Measurements from ENCODE around the gene LMF1. TPM values are rescaled to one million over a fixed set of nuclear protein-coding genes. Genes with fewer than 3 reads are reported as not detected.

LMF1 gene
- total RNA-seq, 2 experiments from 2014 or later: 9.5 to 12.2 TPM

DNA sequence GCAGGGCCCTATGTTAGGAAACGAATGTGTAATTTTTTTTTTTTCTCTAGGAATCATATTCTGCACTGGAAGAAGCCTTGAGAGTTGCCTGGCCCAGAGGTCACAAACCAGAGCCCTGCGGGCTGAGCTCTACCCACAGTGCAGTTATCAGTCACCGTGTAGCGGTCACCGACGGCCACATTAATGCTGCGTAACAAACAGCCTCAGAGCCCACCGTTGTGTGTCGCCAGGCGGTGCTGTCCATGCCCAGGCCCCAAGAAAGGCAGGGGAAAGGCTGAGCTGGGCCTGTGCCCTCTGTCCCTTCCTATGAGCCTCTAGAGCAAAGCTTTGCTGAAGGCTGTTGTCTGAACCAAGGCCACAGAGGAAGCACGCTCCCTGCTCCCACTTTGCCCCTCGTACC lies 4.5 kb upstream of the LMF1 start:
- no peaks in the 10 kb centered on the region for H3K27me3 Mint-ChIP-seq

DNA sequence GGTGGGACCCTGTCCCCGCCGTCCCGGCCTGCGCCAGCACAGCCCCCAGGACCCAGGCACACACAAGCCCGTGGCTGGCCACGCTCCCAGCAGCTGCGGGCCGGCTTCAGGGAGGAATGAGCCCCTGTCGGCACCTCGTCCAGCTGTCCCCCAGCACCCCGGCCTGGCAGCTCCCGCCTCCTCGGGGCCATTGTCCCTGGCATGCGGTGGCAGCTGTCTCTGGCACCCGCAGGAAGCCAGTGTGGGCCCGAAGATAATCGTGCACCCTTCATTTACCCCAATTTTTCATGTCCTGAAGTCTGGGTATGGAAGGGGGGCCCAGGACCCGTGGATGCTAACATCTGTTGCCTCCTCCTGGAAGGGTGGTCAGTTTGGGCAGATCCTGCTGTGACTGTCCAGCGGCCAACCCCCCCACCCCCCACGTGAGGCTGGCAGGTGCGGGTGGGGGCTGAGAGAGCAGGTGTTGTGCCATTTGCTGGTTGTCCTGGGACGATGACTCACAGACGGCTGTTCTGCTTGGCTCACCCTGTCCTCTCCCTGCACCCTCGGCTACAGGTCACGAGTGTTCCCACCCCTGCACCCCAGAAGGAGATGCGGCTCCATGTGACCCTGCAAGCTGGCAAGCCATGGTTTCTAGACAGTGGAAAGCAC lies 4.0 kb upstream of the LMF1 start:
- POLR2A ChIA-PET: no interaction called here
- Mint-ChIP-seq H3K4me1 (peaks cover 11% of the 10 kb centered on the region), H3K4me3 (no peak overlapping the region), H3K9me3 (ENCODE audit: low read depth) (no peaks in the 10 kb centered on the region), H3K27me3 (no peaks in the 10 kb centered on the region), H3K36me3 (ENCODE audit: low read depth) (peaks cover under 1% of the 10 kb centered on the region), H3K27ac (no peak overlapping the region)
- no peak for ATAC-seq
- CTCF ChIA-PET: no interaction called here
- intact Hi-C loops (cut with DNase I, micrococcal nuclease): loop anchor here in 1 of 2 experiments (5.0 kb wide), 2 partner anchors 167 to 638 kb away; partner anchors contain the start of genes CRAMP1 and IFT140
- no peak for DNase-seq

More for the DNA sequence above, 4.5 kb upstream of the LMF1 start:
- Mint-ChIP-seq H3K4me3 (no peak overlapping the region), H3K36me3 (ENCODE audit: low read depth) (no peaks in the 10 kb centered on the region), H3K27ac (no peak overlapping the region), H3K4me1 (peaks cover 10% of the 10 kb centered on the region), H3K9me3 (ENCODE audit: low read depth) (no peaks in the 10 kb centered on the region)
- ATAC-seq (no peak), DNase-seq (no peak)
- CTCF ChIA-PET: no interaction called here
- intact Hi-C loops (cut with DNase I, micrococcal nuclease): no loop called here
- POLR2A ChIA-PET: no interaction called here

DNA sequence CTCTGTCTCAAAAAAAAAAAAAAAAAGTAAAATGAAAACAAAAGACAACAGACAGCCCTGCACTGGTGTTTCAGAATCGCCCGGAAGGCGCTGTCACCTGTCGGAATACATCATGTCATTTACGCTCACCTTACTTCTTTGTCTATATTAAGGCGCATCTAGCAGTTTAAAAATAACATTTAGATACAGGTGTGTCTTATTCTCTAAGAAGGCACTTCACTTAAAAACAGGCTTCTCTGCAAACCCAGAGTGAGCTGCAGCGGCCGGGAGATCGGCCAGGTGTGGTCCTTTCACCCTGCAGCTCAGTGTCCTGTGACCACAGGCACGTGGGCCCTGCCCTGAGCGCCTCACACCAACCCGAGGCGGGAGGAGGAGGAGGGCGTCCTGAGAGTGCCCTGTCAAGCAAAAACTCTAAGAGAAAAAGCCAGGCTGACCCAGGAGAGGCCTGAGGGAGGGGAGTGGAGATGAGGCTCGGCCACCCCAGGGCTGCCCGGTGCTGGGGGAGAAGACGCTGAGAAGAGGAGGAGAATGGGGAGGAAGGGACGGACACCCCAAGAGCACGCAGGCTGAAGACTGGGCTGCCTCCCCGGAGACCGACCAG lies 3.3 kb upstream of the LMF1 start:
- Mint-ChIP-seq H3K4me3 (no peak overlapping the region), H3K9me3 (ENCODE audit: low read depth) (no peaks in the 10 kb centered on the region), H3K27me3 (no peaks in the 10 kb centered on the region), H3K36me3 (ENCODE audit: low read depth) (peaks cover 4% of the 10 kb centered on the region), H3K27ac (no peak overlapping the region), H3K4me1 (peaks cover 16% of the 10 kb centered on the region)
- CTCF ChIA-PET: no interaction called here
- ATAC-seq (no peak), DNase-seq (no peak)
- POLR2A ChIA-PET: no interaction called here
- intact Hi-C loops (cut with DNase I, micrococcal nuclease): loop anchor here in 1 of 2 experiments (5.0 kb wide), 2 partner anchors 167 to 638 kb away; partner anchors contain the start of genes CRAMP1 and IFT140

DNA sequence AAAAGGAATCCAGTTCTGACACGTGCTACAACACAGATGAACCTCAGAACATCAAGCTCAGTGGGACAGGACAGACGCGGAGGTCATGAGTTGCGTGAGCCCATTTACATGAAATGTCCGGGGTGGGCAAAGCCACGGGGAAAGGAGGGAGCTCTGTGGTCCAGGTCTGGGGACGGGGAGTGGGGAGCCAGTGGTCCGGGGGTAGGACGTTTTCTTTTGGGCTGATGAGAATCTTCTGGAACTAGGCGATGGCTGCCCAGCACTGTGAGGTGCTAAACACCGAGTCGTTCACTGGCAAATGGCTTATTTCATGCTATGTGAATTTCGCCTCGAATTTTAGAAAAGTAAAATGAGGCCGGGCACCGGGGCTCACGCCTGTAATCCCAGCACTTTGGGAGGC lies 2.6 kb upstream of the LMF1 start:
- H3K9me3 Mint-ChIP-seq (ENCODE audit: low read depth): no peaks in the 10 kb centered on the region
- H3K4me1 Mint-ChIP-seq: peaks cover 22% of the 10 kb centered on the region
- no peak for DNase-seq
- H3K4me3 Mint-ChIP-seq: no peak overlapping the region
- no peak overlapping the region for H3K27ac Mint-ChIP-seq
- ChIA-PET POLR2A (no interaction called here), CTCF (interaction anchor here (0.6 to 0.8 kb wide), 2 partner anchors 28 to 519 kb away, joined by 3 read pairs; no protein-coding TSS in a partner anchor)
- H3K27me3 Mint-ChIP-seq: no peaks in the 10 kb centered on the region
- no peak for ATAC-seq
- intact Hi-C loops (cut with DNase I, micrococcal nuclease): loop anchor here in 1 of 2 experiments (5.0 kb wide), 2 partner anchors 166 to 639 kb away; partner anchors contain the start of genes CRAMP1 and IFT140
- H3K36me3 Mint-ChIP-seq (ENCODE audit: low read depth): peaks cover 8% of the 10 kb centered on the region

DNA sequence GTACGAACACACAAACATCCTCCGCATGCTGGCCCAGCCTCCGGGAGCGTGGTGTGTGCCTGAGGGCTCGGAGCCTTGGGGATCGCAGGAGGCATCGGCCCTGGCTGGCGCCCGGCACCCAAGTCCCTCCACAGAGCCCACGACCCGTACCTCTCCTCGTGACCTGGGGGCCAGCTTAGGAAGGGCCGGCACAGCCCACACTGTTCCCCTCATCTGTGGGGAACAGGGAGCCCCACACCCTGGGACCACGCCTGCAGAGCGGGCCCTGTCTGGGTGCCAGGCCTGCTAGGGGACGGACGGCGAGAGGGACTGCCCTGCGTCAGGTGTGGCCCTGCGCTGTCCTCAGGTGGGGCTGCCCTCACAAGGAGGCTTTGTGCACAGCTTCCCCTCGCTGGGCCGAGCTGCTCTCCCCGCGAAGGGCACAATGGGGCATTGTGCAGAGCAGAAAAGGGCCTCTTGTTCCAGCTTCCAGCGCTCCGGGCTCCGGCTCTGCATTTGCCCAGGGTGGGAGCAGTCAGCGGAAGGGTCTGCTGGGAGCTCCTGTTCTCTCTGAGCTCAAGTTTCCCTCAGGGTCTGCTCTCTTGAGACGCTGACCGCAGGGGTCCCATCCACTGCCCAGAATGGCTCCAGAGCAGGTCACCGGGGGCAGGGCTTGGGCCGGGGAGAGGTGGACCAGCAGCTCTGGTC lies 1.7 kb upstream of the LMF1 start:
- POLR2A ChIA-PET: no interaction called here
- peaks cover 19% of the 10 kb centered on the region for H3K4me1 Mint-ChIP-seq
- DNase-seq (peak; percentile 6), ATAC-seq (no peak)
- H3K4me3 Mint-ChIP-seq: no peak overlapping the region
- no peak overlapping the region for H3K27ac Mint-ChIP-seq
- H3K36me3 Mint-ChIP-seq (ENCODE audit: low read depth): peaks cover 13% of the 10 kb centered on the region
- CTCF ChIA-PET: interaction anchor here (0.6 kb wide), 1 partner anchor 25 kb away, joined by 3 read pairs; no protein-coding TSS in a partner anchor
- no peaks in the 10 kb centered on the region for H3K27me3 Mint-ChIP-seq
- intact Hi-C loops (cut with DNase I, micrococcal nuclease): loop anchor here in 1 of 2 experiments (5.0 kb wide), 2 partner anchors 165 to 640 kb away; partner anchors contain the start of genes CRAMP1 and IFT140
- no peaks in the 10 kb centered on the region for H3K9me3 Mint-ChIP-seq (ENCODE audit: low read depth)

DNA sequence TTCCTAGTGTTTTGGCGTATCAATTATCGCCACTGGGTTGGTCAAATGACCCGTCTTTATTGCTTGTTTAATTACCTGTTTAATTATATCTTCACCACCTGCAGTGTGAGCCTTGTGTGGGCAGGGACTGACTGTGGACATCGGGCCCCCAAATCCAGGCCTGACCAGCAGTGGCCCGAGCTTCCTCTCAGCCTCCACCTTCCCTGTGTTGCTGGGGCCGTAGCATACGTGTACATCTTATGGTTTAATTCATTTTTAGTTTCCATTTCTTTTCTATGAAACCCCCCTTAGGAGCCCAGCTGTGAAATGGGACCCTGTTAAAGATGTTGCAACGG lies 1.2 kb upstream of the LMF1 start:
- Mint-ChIP-seq H3K27me3 (no peaks in the 10 kb centered on the region), H3K4me3 (no peak overlapping the region), H3K36me3 (ENCODE audit: low read depth) (peaks cover 16% of the 10 kb centered on the region), H3K9me3 (ENCODE audit: low read depth) (no peaks in the 10 kb centered on the region), H3K4me1 (peaks cover 19% of the 10 kb centered on the region), H3K27ac (no peak overlapping the region)
- ATAC-seq (no peak), DNase-seq (peak; percentile 2)
- ChIA-PET CTCF (no interaction called here), POLR2A (no interaction called here)
- intact Hi-C loops (cut with DNase I, micrococcal nuclease): loop anchor here in 1 of 2 experiments (1.0 to 5.0 kb wide), 11 partner anchors 9 to 640 kb away; partner anchors contain the start of genes AXIN1, CHTF18, CRAMP1 and IFT140

DNA sequence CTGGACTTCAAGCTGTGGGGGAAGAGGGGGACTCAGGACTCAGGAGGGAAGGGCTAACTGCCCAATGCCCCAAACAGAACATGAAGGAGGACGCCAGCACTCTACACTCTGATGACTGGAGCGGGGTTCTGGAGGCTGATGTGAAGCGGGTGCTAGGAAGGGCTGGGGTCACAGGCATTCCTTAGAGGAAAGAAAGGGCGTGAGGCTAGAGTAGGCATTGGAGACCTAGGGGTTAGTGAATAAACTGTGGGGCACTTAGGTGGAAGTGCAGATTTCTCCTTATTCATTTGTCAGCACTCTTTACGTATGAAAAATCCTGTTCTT lies 760 bp upstream of the LMF1 start:
- Mint-ChIP-seq H3K9me3 (ENCODE audit: low read depth) (no peaks in the 10 kb centered on the region), H3K4me1 (peaks cover 16% of the 10 kb centered on the region), H3K27me3 (no peaks in the 10 kb centered on the region), H3K4me3 (peak overlapping the region; percentile 3), H3K27ac (no peak overlapping the region), H3K36me3 (ENCODE audit: low read depth) (peaks cover 19% of the 10 kb centered on the region)
- ChIA-PET POLR2A (no interaction called here), CTCF (no interaction called here)
- intact Hi-C loops (cut with DNase I, micrococcal nuclease): loop anchor here in 1 of 2 experiments (1.0 to 5.0 kb wide), 11 partner anchors 10 to 641 kb away; partner anchors contain the start of genes AXIN1, CHTF18, CRAMP1 and IFT140
- ATAC-seq: no peak
- DNase-seq: no peak

DNA sequence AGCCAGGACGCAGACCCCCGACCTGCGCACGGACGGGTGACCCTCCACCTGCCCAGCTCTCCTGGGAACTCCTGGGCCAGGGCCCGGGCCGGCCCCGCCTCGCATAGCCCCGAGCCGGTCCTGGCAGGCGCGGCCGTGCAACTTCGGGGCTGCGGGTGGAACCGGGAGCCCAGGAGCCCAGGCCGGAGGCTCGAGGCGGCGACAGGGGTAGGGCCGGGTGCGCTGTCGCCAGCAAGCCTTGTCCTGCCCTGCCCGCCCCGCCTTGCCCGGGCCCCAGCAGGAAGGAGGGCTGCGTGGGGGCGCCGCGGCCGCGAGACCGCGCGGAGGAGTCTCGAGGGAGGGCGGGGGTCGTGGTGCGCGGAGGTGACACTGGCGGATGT lies 408 bp downstream of the LMF1 start:
- Mint-ChIP-seq H3K36me3 (ENCODE audit: low read depth) (peaks cover 29% of the 10 kb centered on the region), H3K4me3 (peak overlapping the region; percentile 76), H3K4me1 (peaks cover 20% of the 10 kb centered on the region), H3K27ac (peak overlapping the region; percentile 78), H3K27me3 (no peaks in the 10 kb centered on the region), H3K9me3 (ENCODE audit: low read depth) (no peaks in the 10 kb centered on the region)
- CTCF ChIA-PET: interaction anchor here (1.1 kb wide), 1 partner anchor 258 kb away, joined by 4 read pairs; no protein-coding TSS in a partner anchor
- ATAC-seq (no peak), DNase-seq (no peak)
- POLR2A ChIA-PET: no interaction called here
- intact Hi-C loops (cut with DNase I, micrococcal nuclease): loop anchor here in 1 of 2 experiments (1.0 to 5.0 kb wide), 9 partner anchors 32 to 642 kb away; partner anchors contain the start of genes AXIN1, CRAMP1, IFT140 and METTL26

DNA sequence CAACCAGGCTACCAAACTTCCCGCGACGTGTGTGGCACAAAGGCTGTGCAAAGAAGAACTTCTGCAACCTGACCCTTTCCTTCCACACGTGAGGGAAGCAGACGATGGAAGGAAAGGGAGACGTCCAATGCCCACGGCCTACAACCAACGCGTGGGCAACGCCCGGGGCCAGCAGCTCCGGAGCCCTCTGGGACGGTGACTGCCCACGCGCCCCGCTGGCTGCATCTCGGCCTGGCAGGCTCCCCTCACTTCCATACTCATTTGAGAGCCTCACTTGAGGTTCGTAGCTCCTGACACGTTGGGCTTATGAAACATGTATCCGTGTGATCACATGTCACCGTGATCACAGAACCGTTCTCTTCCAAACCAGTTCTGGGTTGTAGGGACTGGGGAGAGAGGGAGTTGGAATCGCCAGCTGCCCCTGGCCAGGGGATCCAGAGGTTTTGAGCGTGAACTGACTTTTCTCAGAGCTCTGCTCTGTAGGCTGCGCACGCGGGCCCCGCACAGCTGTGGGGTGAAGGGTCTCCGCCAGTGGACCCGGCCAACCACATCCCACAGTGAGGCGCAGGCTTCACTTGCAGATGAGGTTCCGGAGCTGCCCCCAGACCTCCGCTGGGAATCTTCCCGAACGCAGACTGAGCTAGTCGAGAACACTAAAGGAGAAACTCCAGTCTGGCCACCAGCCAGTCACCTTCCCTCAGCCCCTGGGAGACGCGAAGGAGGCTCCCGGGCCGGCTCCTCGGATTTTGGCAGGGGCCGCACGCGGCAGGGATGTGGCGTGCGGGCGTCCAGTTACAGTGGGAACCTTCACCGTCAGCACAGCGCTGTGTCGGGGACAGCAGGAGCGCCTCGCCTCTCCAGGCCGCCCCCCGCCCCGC lies 1.0 kb downstream of the LMF1 start:
- H3K4me3 Mint-ChIP-seq: peak overlapping the region; percentile 76
- H3K4me1 Mint-ChIP-seq: peaks cover 26% of the 10 kb centered on the region
- ChIA-PET POLR2A (no interaction called here), CTCF (interaction anchor here (1.1 kb wide), 1 partner anchor 258 kb away, joined by 4 read pairs; no protein-coding TSS in a partner anchor)
- peak; percentile 4 for ATAC-seq
- peak; percentile 32 for DNase-seq
- peaks cover 1% of the 10 kb centered on the region for H3K9me3 Mint-ChIP-seq (ENCODE audit: low read depth)
- H3K27me3 Mint-ChIP-seq: no peaks in the 10 kb centered on the region
- peak overlapping the region; percentile 60 for H3K27ac Mint-ChIP-seq
- intact Hi-C loops (cut with DNase I, micrococcal nuclease): loop anchor here in 1 of 2 experiments (1.0 to 5.0 kb wide), 9 partner anchors 33 to 643 kb away; partner anchors contain the start of genes AXIN1, CRAMP1, IFT140 and METTL26
- H3K36me3 Mint-ChIP-seq (ENCODE audit: low read depth): peaks cover 35% of the 10 kb centered on the region

DNA sequence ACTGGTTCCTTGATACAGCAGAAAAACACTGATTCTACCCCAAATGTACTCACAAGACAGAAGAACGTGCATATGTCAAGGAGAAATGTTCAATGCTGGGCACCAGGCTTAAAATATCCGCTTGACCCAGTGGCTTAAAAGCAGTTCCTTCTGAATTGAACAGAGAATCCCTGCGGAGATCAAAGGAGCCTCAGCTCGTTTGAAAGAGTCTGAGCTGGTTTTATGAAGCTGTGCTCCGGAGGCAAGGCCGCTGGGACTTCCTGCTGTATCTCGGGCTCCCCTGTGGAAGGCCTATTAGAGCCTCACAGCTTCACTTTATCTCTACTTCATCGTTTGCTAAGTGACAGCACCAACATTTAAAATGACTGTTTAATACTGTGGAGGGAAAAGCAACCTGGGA lies 2.2 kb downstream of the LMF1 start:
- H3K9me3 Mint-ChIP-seq (ENCODE audit: low read depth): peaks cover 3% of the 10 kb centered on the region
- DNase-seq: no peak
- ChIA-PET CTCF (no interaction called here), POLR2A (interaction anchor here (0.6 kb wide), 1 partner anchor 13 kb away, joined by 3 read pairs; the partner anchor contains the start of gene SOX8)
- peaks cover 36% of the 10 kb centered on the region for H3K36me3 Mint-ChIP-seq (ENCODE audit: low read depth)
- H3K4me3 Mint-ChIP-seq: peak overlapping the region; percentile 61
- no peak for ATAC-seq
- peak overlapping the region; percentile 63 for H3K27ac Mint-ChIP-seq
- no peaks in the 10 kb centered on the region for H3K27me3 Mint-ChIP-seq
- H3K4me1 Mint-ChIP-seq: peaks cover 36% of the 10 kb centered on the region
- intact Hi-C loops (cut with DNase I, micrococcal nuclease): no loop called here
